SK-N-SH treated with all-trans-retinoic acid at 6 μM for 48 hours (cell line): ENCODE data around the gene ZNF480.

Source experiments
- ATAC-seq: fragments of 200-7000 bp; cut with Tn5 transposase; 3 replicates; pipeline ENCODE4 v1.9.1; 2020; ENCODE audit warnings: mild to moderate bottlenecking, moderate library complexity
- ARNTL ChIP-seq: fragments of 450-650 bp; formaldehyde crosslinking; IDR thresholded peaks from 2 replicates; pipeline ENCODE4 v1.5.0; 2020; ENCODE audit warnings: low read depth, mild to moderate bottlenecking, moderate library complexity, borderline replicate concordance
- BACH2 ChIP-seq: fragments of 250-450 bp; sonication (Bioruptor Pico); IDR thresholded peaks from 2 replicates; pipeline ENCODE4 v1.9.0; 2021; ENCODE audit warnings: mild to moderate bottlenecking, borderline replicate concordance
- CREB5 ChIP-seq: fragments of 250-450 bp; sonication (Bioruptor Pico); IDR thresholded peaks from 2 replicates; pipeline ENCODE4 v1.5.1; 2020; ENCODE audit warnings: low read depth, mild to moderate bottlenecking, moderate library complexity
- CSDC2 ChIP-seq: fragments of 250-450 bp; sonication (Bioruptor Pico); IDR thresholded peaks from 2 replicates; pipeline ENCODE4 v1.5.0; 2020; ENCODE audit warnings: mild to moderate bottlenecking, moderate library complexity
- CSRNP3 ChIP-seq: fragments of 250-450 bp; sonication (Bioruptor Pico); IDR thresholded peaks from 2 replicates; pipeline ENCODE4 v1.5.1; 2021; ENCODE audit warnings: mild to moderate bottlenecking, moderate library complexity
- ISL1 ChIP-seq: fragments of 250-450 bp; sonication (Bioruptor Pico); IDR thresholded peaks from 2 replicates; pipeline ENCODE4 v2.1.2; 2022; ENCODE audit warnings: mild to moderate bottlenecking, moderate library complexity
- OSR1 ChIP-seq: fragments of 250-450 bp; sonication (Bioruptor Pico); IDR thresholded peaks from 2 replicates; pipeline ENCODE4 v1.8.0; 2022; ENCODE audit warnings: moderate library complexity, mild to moderate bottlenecking, inconsistent platforms
- POU6F1 ChIP-seq: fragments of 250-450 bp; sonication (Bioruptor Pico); IDR thresholded peaks from 2 replicates; pipeline ENCODE4 v1.8.0; 2021; ENCODE audit warnings: low read depth, mild to moderate bottlenecking, moderate library complexity, borderline replicate concordance
- RARB ChIP-seq: fragments of 250-450 bp; sonication (Bioruptor Pico); IDR thresholded peaks from 2 replicates; pipeline ENCODE4 v1.8.0; 2021; ENCODE audit warnings: mild to moderate bottlenecking, moderate library complexity
- TCF4 ChIP-seq: fragments of 250-450 bp; sonication (Bioruptor Pico); IDR thresholded peaks from 2 replicates; pipeline ENCODE4 v1.8.0; 2021; ENCODE audit warnings: mild to moderate bottlenecking, moderate library complexity, borderline replicate concordance
- TOX ChIP-seq: fragments of 250-450 bp; sonication (Bioruptor Pico); IDR thresholded peaks from 2 replicates; pipeline ENCODE4 v1.8.0; 2021; ENCODE audit warnings: mild to moderate bottlenecking, moderate library complexity, borderline replicate concordance
- ZC3H10 ChIP-seq: fragments of 250-450 bp; sonication (Bioruptor Pico); IDR thresholded peaks from 2 replicates; pipeline ENCODE4 v1.5.1; 2021; ENCODE audit warnings: mild to moderate bottlenecking, moderate library complexity
- ZFP3 ChIP-seq: fragments of 250-450 bp; sonication (Bioruptor Pico); IDR thresholded peaks from 2 replicates; pipeline ENCODE4 v1.5.0; 2020; ENCODE audit warnings: mild to moderate bottlenecking, moderate library complexity
- ZFP30 ChIP-seq: fragments of 450-650 bp; formaldehyde crosslinking; IDR thresholded peaks from 2 replicates; pipeline ENCODE4 v1.5.0; 2022; ENCODE audit warnings: mild to moderate bottlenecking, moderate library complexity
- ZNF70 ChIP-seq: fragments of 450-650 bp; formaldehyde crosslinking; IDR thresholded peaks from 2 replicates; pipeline ENCODE4 v1.5.0; 2020; ENCODE audit warnings: mild to moderate bottlenecking, moderate library complexity
- ZNF8 ChIP-seq: fragments of 450-650 bp; formaldehyde crosslinking; IDR thresholded peaks from 2 replicates; pipeline ENCODE4 v1.5.0; 2020; ENCODE audit warnings: mild to moderate bottlenecking, moderate library complexity
- TF ChIP-seq, protein P1 (sequence below): fragments of 250-450 bp; sonication (Bioruptor Pico); IDR thresholded peaks from 2 replicates; pipeline ENCODE4 v1.5.0; 2020; ENCODE audit warnings: mild to moderate bottlenecking, moderate library complexity

Gene ZNF480

GRCh38 chr19:52322429-52322828, 25.5 kb downstream of the ZNF480 start:
- no peak for TF ChIP-seq CREB5 (CRISPR knock-in tag)
- no peak for TF ChIP-seq ARNTL
- no peak for TF ChIP-seq ZFP3 (CRISPR knock-in tag)
- no peak for TF ChIP-seq ZFP30
- TF ChIP-seq ZNF8 (CRISPR knock-in tag), result no peak
- no peak for TF ChIP-seq BACH2
- no peak for TF ChIP-seq OSR1
- TF ChIP-seq, protein P1, sequence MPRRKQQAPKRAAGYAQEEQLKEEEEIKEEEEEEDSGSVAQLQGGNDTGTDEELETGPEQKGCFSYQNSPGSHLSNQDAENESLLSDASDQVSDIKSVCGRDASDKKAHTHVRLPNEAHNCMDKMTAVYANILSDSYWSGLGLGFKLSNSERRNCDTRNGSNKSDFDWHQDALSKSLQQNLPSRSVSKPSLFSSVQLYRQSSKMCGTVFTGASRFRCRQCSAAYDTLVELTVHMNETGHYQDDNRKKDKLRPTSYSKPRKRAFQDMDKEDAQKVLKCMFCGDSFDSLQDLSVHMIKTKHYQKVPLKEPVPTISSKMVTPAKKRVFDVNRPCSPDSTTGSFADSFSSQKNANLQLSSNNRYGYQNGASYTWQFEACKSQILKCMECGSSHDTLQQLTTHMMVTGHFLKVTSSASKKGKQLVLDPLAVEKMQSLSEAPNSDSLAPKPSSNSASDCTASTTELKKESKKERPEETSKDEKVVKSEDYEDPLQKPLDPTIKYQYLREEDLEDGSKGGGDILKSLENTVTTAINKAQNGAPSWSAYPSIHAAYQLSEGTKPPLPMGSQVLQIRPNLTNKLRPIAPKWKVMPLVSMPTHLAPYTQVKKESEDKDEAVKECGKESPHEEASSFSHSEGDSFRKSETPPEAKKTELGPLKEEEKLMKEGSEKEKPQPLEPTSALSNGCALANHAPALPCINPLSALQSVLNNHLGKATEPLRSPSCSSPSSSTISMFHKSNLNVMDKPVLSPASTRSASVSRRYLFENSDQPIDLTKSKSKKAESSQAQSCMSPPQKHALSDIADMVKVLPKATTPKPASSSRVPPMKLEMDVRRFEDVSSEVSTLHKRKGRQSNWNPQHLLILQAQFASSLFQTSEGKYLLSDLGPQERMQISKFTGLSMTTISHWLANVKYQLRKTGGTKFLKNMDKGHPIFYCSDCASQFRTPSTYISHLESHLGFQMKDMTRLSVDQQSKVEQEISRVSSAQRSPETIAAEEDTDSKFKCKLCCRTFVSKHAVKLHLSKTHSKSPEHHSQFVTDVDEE (CRISPR knock-in tag), result no peak
- no peak for TF ChIP-seq TOX (CRISPR knock-in tag)
- no peak for TF ChIP-seq CSRNP3 (CRISPR knock-in tag)
- no peak for TF ChIP-seq ZC3H10
- no peak for TF ChIP-seq CSDC2 (CRISPR knock-in tag)
- TF ChIP-seq RARB (CRISPR knock-in tag), result no peak
- TF ChIP-seq ZNF70 (CRISPR knock-in tag), result no peak
- no peak for TF ChIP-seq TCF4 (CRISPR knock-in tag)
- no peak for TF ChIP-seq ISL1
- TF ChIP-seq POU6F1 (CRISPR knock-in tag), result no peak
- TF ChIP-seq, all 23 proteins: peak for 0
- no peak for ATAC-seq

DNA sequence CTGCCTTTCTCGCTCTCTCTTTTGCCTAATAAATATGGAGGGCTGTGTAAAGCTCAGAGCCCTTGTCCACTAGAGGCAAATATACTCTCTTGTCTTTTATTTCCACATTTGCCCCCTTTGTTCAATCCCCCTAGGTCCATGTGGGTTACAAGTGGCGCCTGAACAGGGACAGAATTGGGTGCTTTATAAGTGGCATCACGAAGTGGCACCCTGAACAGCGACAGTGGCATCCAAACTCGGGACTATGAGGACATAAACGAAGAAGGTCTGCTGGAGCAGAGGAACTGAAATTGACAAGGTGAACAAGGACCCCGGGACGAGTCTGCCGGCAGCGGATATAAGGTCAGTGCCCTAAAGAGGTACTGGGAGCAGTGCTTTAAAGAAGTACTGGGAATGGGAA, 34.8 kb downstream of the ZNF480 start:
- ATAC-seq, result no peak

More for the DNA sequence above, 34.8 kb downstream of the ZNF480 start:
- TF ChIP-seq CREB5 (CRISPR knock-in tag), result no peak
- TF ChIP-seq CSRNP3 (CRISPR knock-in tag), result no peak
- TF ChIP-seq ZFP30, result no peak
- TF ChIP-seq, all 23 proteins: peak for 0
